K562 (cell line): ENCODE measurements around the gene BCAS3. TPM values are rescaled to one million over a fixed set of nuclear protein-coding genes. Genes with fewer than 3 reads are reported as not detected.

Experiments
- ATAC-seq: fragments of 200-7000 bp; cut with Tn5 transposase; 3 replicates; pipeline ENCODE4 v1.9.1; 2020; ENCODE audit warnings: moderate library complexity
- BruUV-seq: library from RNA; stranded (reverse); fragments of 400-500 nt; replicated peaks from 2 replicates; lab custom pipeline; 2021; lab: Mats Ljungman, UMichigan
- CTCF ChIA-PET: fragments of 300-600 bp; formaldehyde crosslinking; extraction: SDS; loops from one replicate; lab custom pipeline; 2021; ENCODE audit warnings: low intra/inter-chr PET ratio; lab: Yijun Ruan, JAX
- POLR2A ChIA-PET: fragments of 300-600, 350-650 bp; sonication (Branson Sonifier 250); formaldehyde crosslinking; extraction: SDS; loops from one replicate; lab custom pipeline; 2021; ENCODE audit warnings: antibody characterized with exemption, inconsistent platforms; lab: Yijun Ruan, JAX
- DNase-seq, 4 experiments: peaks; one replicate each; pipeline versions ENCODE4 v3.0.0 to v3.0.0-alpha.2; 2011 to 2018; ENCODE audit warnings: low spot score in 3 of 4, mixed read lengths in 3 of 4; ENCODE audit errors: extremely low read depth in 1 of 4
- FAIRE-seq: peaks from 2 replicates; lab custom pipeline; 2011; peaks lifted over from hg19 to GRCh38; lab: Jason Lieb, UNC
- H2AFZ ChIP-seq: 2 replicates; pipeline ENCODE4 v1.6.0; 2011; ENCODE audit warnings: low read depth, low read length, control low read depth, inconsistent platforms
- H3K27ac ChIP-seq: fragments of 200-600 bp; 3 replicates; pipeline ENCODE4 v1.8.0; 2011; ENCODE audit warnings: low read depth, mild to moderate bottlenecking, control low read depth, inconsistent platforms, low read length, moderate library complexity, mixed read lengths; ENCODE audit errors: extremely low read depth
- H3K27me3 ChIP-seq, 2 experiments: fragments of 300-600 bp in 1 of 2; 2 replicates in 1 of 2; 3 replicates in 1 of 2; pipeline versions ENCODE4 v1.6.0 to v1.8.0; 2011; ENCODE audit warnings: inconsistent platforms in 2 of 2, low read length in 2 of 2, mild to moderate bottlenecking in 1 of 2, mixed read lengths in 1 of 2, moderate library complexity in 1 of 2; ENCODE audit not compliant: control insufficient read depth in 2 of 2, insufficient read depth in 2 of 2
- H3K36me3 ChIP-seq: fragments of 300-600 bp; 3 replicates; pipeline ENCODE4 v1.8.0; 2011; ENCODE audit warnings: mild to moderate bottlenecking, low read length, inconsistent platforms; ENCODE audit not compliant: control insufficient read depth, insufficient read depth
- H3K4me1 ChIP-seq, 2 experiments: fragments of 200-600 bp in 1 of 2; replicated peaks in 1 of 2; 2 replicates in 1 of 2; 3 replicates in 1 of 2; pipeline versions ENCODE4 v1.5.1 to v1.8.0; 2011; ENCODE audit warnings: inconsistent platforms in 2 of 2, low read length in 2 of 2, mild to moderate bottlenecking in 1 of 2, mixed read lengths in 1 of 2, moderate library complexity in 1 of 2; ENCODE audit not compliant: control insufficient read depth in 2 of 2, insufficient read depth in 2 of 2
- H3K4me2 ChIP-seq: 2 replicates; pipeline ENCODE4 v1.6.1; 2011; ENCODE audit warnings: low read length, control low read depth, inconsistent platforms, mixed read lengths; ENCODE audit not compliant: insufficient read depth
- H3K4me3 ChIP-seq: fragments of 200-600 bp; sonication (generic), shearing (Covaris generic); 2 replicates; pipeline ENCODE4 v1.5.1; 2016; ENCODE audit warnings: control low read depth, inconsistent platforms
- H3K79me2 ChIP-seq: fragments of 200-600 bp; 3 replicates; pipeline ENCODE4 v1.8.0; 2011; ENCODE audit warnings: low read length, inconsistent platforms; ENCODE audit not compliant: control insufficient read depth, insufficient read depth
- H3K9ac ChIP-seq, 2 experiments: 2 replicates each; pipeline versions ENCODE4 v1.6.0 to v1.6.1; 2011; ENCODE audit warnings: low read depth in 2 of 2, low read length in 2 of 2, control low read depth in 1 of 2, inconsistent platforms in 1 of 2, mild to moderate bottlenecking in 1 of 2, mixed read lengths in 1 of 2; ENCODE audit not compliant: insufficient read depth in 1 of 2
- H3K9me1 ChIP-seq: one replicate; pipeline ENCODE4 v1.6.0; 2011; ENCODE audit warnings: inconsistent platforms, mild to moderate bottlenecking, low read length, moderate library complexity; ENCODE audit not compliant: control insufficient read depth, insufficient read depth
- H3K9me3 ChIP-seq: replicated peaks from 2 replicates; pipeline ENCODE4 v1.5.1; 2011; ENCODE audit warnings: low read depth, low read length, inconsistent platforms; ENCODE audit not compliant: control insufficient read depth, insufficient read depth
- H4K20me1 ChIP-seq: replicated peaks from 2 replicates; pipeline ENCODE4 v1.6.1; 2011; ENCODE audit warnings: low read length, inconsistent platforms, mixed read lengths; ENCODE audit not compliant: control insufficient read depth, insufficient read depth
- NFYB ChIP-seq: IDR thresholded peaks from 2 replicates; pipeline ENCODE4 v1.6.1; 2011; ENCODE audit warnings: mild to moderate bottlenecking, moderate library complexity; ENCODE audit not compliant: insufficient read length; ENCODE audit errors: extremely low read depth
- RREB1 ChIP-seq: fragments of 250-450 bp; sonication (Bioruptor Pico); IDR thresholded peaks from 2 replicates; pipeline ENCODE4 v1.4.0; 2020
- WGBS: fragments of 100-300 bp; shearing (Covaris generic); methylation state at CpG from one replicate; pipeline ENCODE4 v1.1.6; 2016; ENCODE audit warnings: low coverage, mixed read lengths; ENCODE audit not compliant: insufficient coverage; ENCODE audit errors: missing lambda C conversion rate; 5-methylcytosine and 5-hydroxymethylcytosine counted together
- in situ Hi-C: fragments of 300-500 bp; cut with MboI; formaldehyde crosslinking; loops from 4 replicates; pipeline ENCODE4 v1.15.0; 2018; ENCODE audit warnings: inconsistent platforms, mixed read lengths
- intact Hi-C: fragments of 100-400 bp; cut with micrococcal nuclease; formaldehyde crosslinking; loops from 2 replicates; pipeline ENCODE4 v1.14.2; 2022
- polyA plus RNA-seq, 8 experiments: library from polyadenylated mRNA; depleted of rRNA in 4 of 8; stranded (reverse) in 5 of 8; unstranded in 3 of 8; fragments of >200 nt; fragmentation: Nextera tagmentation in 2 of 8; fragmentation: Illumina TruSeq in 1 of 8; extraction: Ambion mirVana in 2 of 8; extraction: Trizol in 1 of 8; gene quantifications; 2 replicates each; pipeline versions ENCODE4 v1.2.1 to v1.2.3, GENCODE V29; 2011 to 2014; ENCODE audit warnings: inconsistent platforms in 1 of 8, missing spikeins in 1 of 8
- total RNA-seq, 7 experiments: library from RNA; depleted of rRNA in 6 of 7; stranded (reverse); fragments of >200 nt in 6 of 7; fragmentation: Illumina TruSeq in 2 of 7; extraction: Trizol in 2 of 7; gene quantifications; 2 replicates each; pipeline versions ENCODE4 v1.2.1 to v1.2.3, GENCODE V29; 2011 to 2021; ENCODE audit warnings: low replicate concordance in 1 of 7
- TF ChIP-seq, protein P1 (sequence below), 3 experiments: fragments of 200-800 bp in 1 of 3; fragments of 250-450 bp in 1 of 3; fragments of 450-650 bp in 1 of 3; sonication (Bioruptor Pico) in 1 of 3; sonication (Bioruptor generic) in 1 of 3; formaldehyde crosslinking in 1 of 3; IDR thresholded peaks; 2 replicates each; pipeline versions ENCODE4 v1.6.1 to v1.8.0; 2016 to 2022; ENCODE audit warnings: mild to moderate bottlenecking in 2 of 3, missing genetic modification characterization in 2 of 3, missing compliant biosample characterization in 1 of 3, moderate library complexity in 1 of 3

BCAS3 gene
- total and polyA plus RNA-seq, 9 of the 15 experiments (the other 6 are each of a cell fraction or from before 2014, with no cell fraction given), result 1.9 to 5.5 (median 3.5) TPM

- POLR2A ChIA-PET, result no interaction called here
- no peak overlapping the region for H2AFZ ChIP-seq
- no TSS peak for BruUV-seq
Observed at GRCh38 chr17:61324950-61325349, 647.3 kb downstream of the BCAS3 start.

More at GRCh38 chr17:61324950-61325349, 647.3 kb downstream of the BCAS3 start:
- no peaks in the 10 kb centered on the region for H3K9me3 ChIP-seq
- 2% methylated on average over 5 of the region's 5 CpGs for WGBS
- no peaks in the 10 kb centered on the region; the same call in 1 of the 2 replicates for H4K20me1 ChIP-seq
- no peak overlapping the region for H3K27ac ChIP-seq
- H3K4me3 ChIP-seq, result no peak overlapping the region
- H3K79me2 ChIP-seq, result no peaks in the 10 kb centered on the region
- ATAC-seq (no peak), FAIRE-seq (no peak), DNase-seq (no peak)
- in situ Hi-C loops (no loop called here), intact Hi-C loops (no loop called here)
- TF ChIP-seq RREB1 (no peak), NFYB (no peak)
- TF ChIP-seq, protein P1, sequence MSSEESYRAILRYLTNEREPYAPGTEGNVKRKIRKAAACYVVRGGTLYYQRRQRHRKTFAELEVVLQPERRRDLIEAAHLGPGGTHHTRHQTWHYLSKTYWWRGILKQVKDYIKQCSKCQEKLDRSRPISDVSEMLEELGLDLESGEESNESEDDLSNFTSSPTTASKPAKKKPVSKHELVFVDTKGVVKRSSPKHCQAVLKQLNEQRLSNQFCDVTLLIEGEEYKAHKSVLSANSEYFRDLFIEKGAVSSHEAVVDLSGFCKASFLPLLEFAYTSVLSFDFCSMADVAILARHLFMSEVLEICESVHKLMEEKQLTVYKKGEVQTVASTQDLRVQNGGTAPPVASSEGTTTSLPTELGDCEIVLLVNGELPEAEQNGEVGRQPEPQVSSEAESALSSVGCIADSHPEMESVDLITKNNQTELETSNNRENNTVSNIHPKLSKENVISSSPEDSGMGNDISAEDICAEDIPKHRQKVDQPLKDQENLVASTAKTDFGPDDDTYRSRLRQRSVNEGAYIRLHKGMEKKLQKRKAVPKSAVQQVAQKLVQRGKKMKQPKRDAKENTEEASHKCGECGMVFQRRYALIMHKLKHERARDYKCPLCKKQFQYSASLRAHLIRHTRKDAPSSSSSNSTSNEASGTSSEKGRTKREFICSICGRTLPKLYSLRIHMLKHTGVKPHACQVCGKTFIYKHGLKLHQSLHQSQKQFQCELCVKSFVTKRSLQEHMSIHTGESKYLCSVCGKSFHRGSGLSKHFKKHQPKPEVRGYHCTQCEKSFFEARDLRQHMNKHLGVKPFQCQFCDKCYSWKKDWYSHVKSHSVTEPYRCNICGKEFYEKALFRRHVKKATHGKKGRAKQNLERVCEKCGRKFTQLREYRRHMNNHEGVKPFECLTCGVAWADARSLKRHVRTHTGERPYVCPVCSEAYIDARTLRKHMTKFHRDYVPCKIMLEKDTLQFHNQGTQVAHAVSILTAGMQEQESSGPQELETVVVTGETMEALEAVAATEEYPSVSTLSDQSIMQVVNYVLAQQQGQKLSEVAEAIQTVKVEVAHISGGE (CRISPR knock-in tag; IDR thresholded peaks at IDR 0.05), result peak in 1 of 3 experiments; percentile 76; a peak in 1 of 6 replicates
- H3K9ac ChIP-seq, result no peak overlapping the region
- CTCF ChIA-PET, result no interaction called here
- H3K36me3 ChIP-seq, result no peaks in the 10 kb centered on the region
- no peak overlapping the region for H3K4me2 ChIP-seq
- H3K9me1 ChIP-seq, result no peaks in the 10 kb centered on the region
- no peaks in the 10 kb centered on the region for H3K4me1 ChIP-seq
- H3K27me3 ChIP-seq, result peaks cover 22 to 24% of the 10 kb centered on the region in 2 experiments; a peak in 4 of 5 replicates
